Transverse colon (tissue), 4 donors: ENCODE data around the gene RALGPS1. TPM values are rescaled to one million over a fixed set of nuclear protein-coding genes. Genes with fewer than 3 reads are reported as not detected.

Experiments
- DNase-seq: peaks from one replicate; pipeline ENCODE4 v3.0.0-alpha.2; 2019
- H3K27ac ChIP-seq, 4 donors: fragments of 200-600 bp; sonication (generic); 2 replicates each; pipeline ENCODE4 v1.5.1; 2016 to 2018; ENCODE audit warnings: inconsistent platforms in 4 of 4
- H3K27me3 ChIP-seq: fragments of 200-600 bp; sonication (generic); 2 replicates; pipeline ENCODE4 v1.5.1; 2017; ENCODE audit warnings: inconsistent platforms
- H3K36me3 ChIP-seq, 4 donors: fragments of 200-600 bp; sonication (generic); 2 replicates each; pipeline ENCODE4 v1.5.1; 2017 to 2019; ENCODE audit warnings: inconsistent platforms in 4 of 4
- H3K4me1 ChIP-seq, 4 donors: fragments of 200-600 bp; sonication (generic); 2 replicates each; pipeline ENCODE4 v1.5.1; 2017 to 2020; ENCODE audit warnings: inconsistent platforms in 4 of 4
- H3K4me3 ChIP-seq, 4 donors: fragments of 200-600 bp; sonication (generic); 1 replicate in 1 of 4; 2 replicates in 3 of 4; pipeline versions ENCODE4 v1.5.1 to v1.6.1; 2017 to 2019; ENCODE audit warnings: inconsistent platforms in 4 of 4
- H3K9me3 ChIP-seq, 2 donors: fragments of 200-600 bp; sonication (generic); 2 replicates each; pipeline ENCODE4 v1.5.1; 2017 to 2019; ENCODE audit warnings: inconsistent platforms in 2 of 2
- CTCF ChIP-seq, 5 experiments: fragments of 200-600 bp in 3 of 5; fragments of 450-650 bp in 2 of 5; sonication (generic) in 3 of 5; IDR thresholded peaks; 1 replicate in 2 of 5; 2 replicates in 3 of 5; pipeline ENCODE4 v1.5.1; 2016 to 2017; ENCODE audit warnings: antibody characterized with exemption in 5 of 5, inconsistent platforms in 3 of 5, mild to moderate bottlenecking in 2 of 5, moderate library complexity in 1 of 5
- EP300 ChIP-seq: sonication (generic); formaldehyde crosslinking; IDR thresholded peaks from one replicate; pipeline ENCODE4 v1.6.1; 2017; ENCODE audit warnings: antibody characterized with exemption, low read depth
- POLR2A ChIP-seq: fragments of 450-650 bp; IDR thresholded peaks from one replicate; pipeline ENCODE4 v1.6.1; 2016; ENCODE audit warnings: antibody characterized with exemption, mild to moderate bottlenecking, moderate library complexity
- POLR2AphosphoS5 ChIP-seq, 3 donors: sonication (generic); formaldehyde crosslinking; IDR thresholded peaks; one replicate each; pipeline ENCODE4 v1.6.1; 2016; ENCODE audit warnings: antibody characterized with exemption in 3 of 3
- WGBS, 2 donors: methylation state at CpG; one replicate each; pipeline ENCODE4 v1.1.5; 2018; ENCODE audit warnings: low coverage in 1 of 2; 5-methylcytosine and 5-hydroxymethylcytosine counted together
- in situ Hi-C, 4 donors: fragments of 200-750 bp; cut with MboI; loops; one replicate each; pipeline versions ENCODE4 v1.15.0 to v1.15.1; 2017; ENCODE audit warnings: low sequenced_read_pairs in 3 of 4, low pct_ligation_motif_present in 1 of 4, low pct_unique_long_range_greater_than_20kb in 1 of 4
- intact Hi-C: fragments of 100-400 bp; cut with DNase I; formaldehyde crosslinking; loops from one replicate; pipeline ENCODE4 v1.15.1; 2023; ENCODE audit warnings: low total_unique reads
- total RNA-seq, 4 donors: library from RNA; depleted of rRNA; stranded (reverse); fragments of >200 nt; gene quantifications; one replicate each; pipeline ENCODE4 v1.1.0, GENCODE V29; 2016

RALGPS1 gene
- total RNA-seq, 4 donors from 2014 or later: 46.0 to 119 (median 87.6) TPM

- Histone ChIP-seq H3K9me3 (no peaks in the 10 kb centered on the region), H3K4me3 (no peak overlapping the region), H3K27ac (peak overlapping the region; percentile 85 to 92 (median 90)), H3K27me3 (no peaks in the 10 kb centered on the region), H3K4me1 (peaks cover 9 to 32% (median 9%) of the 10 kb centered on the region in 4 donors), H3K36me3 (no peaks in the 10 kb centered on the region)
- DNase-seq: no peak
- intact Hi-C loops (no loop called here), in situ Hi-C loops (no loop called here)
- no peak for TF ChIP-seq POLR2A
- TF ChIP-seq EP300: no peak
- TF ChIP-seq CTCF (IDR thresholded peaks at IDR 0.05): no peak
- no peak for TF ChIP-seq POLR2AphosphoS5 (IDR thresholded peaks at IDR 0.05)
- 84% methylated on average over 7 of the region's 7 CpGs; no CpG with 5 or more reads in 1 of the 2 donors for WGBS, 2 donors
Measured at GRCh38 chr9:127124111-127124531, 209.5 kb downstream of the RALGPS1 start.

- Histone ChIP-seq H3K27ac (peak overlapping the region in 2 of 4 donors; percentile 90 to 92), H3K9me3 (no peaks in the 10 kb centered on the region), H3K36me3 (no peaks in the 10 kb centered on the region), H3K4me1 (peaks cover 9 to 25% (median 9%) of the 10 kb centered on the region in 4 donors), H3K4me3 (no peak overlapping the region), H3K27me3 (no peaks in the 10 kb centered on the region)
- TF ChIP-seq CTCF (IDR thresholded peaks at IDR 0.05) (no peak), POLR2AphosphoS5 (IDR thresholded peaks at IDR 0.05) (no peak), EP300 (no peak), POLR2A (no peak)
- WGBS, 2 donors: 100% methylated on average over 2 of the region's 2 CpGs; no CpG with 5 or more reads in 1 of the 2 donors
- in situ Hi-C loops: no loop called here
- no peak for DNase-seq
- intact Hi-C loops: no loop called here
Measured at GRCh38 chr9:127124792-127125191, 210.2 kb downstream of the RALGPS1 start.

- WGBS, 2 donors: 67 to 80% methylated on average over 1 of the region's 1 CpG
- H3K36me3 ChIP-seq: no peaks in the 10 kb centered on the region
- no peak for TF ChIP-seq CTCF (IDR thresholded peaks at IDR 0.05)
- TF ChIP-seq EP300: no peak
- no peak for TF ChIP-seq POLR2AphosphoS5 (IDR thresholded peaks at IDR 0.05)
- no peak for TF ChIP-seq POLR2A
- H3K27ac ChIP-seq: peak overlapping the region; percentile 28 to 61 (median 56)
- H3K4me1 ChIP-seq: peaks cover 9 to 27% (median 9%) of the 10 kb centered on the region in 4 donors
- in situ Hi-C loops (no loop called here), intact Hi-C loops (no loop called here)
- H3K4me3 ChIP-seq: no peak overlapping the region
- no peaks in the 10 kb centered on the region for H3K9me3 ChIP-seq
- no peak for DNase-seq
- no peaks in the 10 kb centered on the region for H3K27me3 ChIP-seq
Measured at GRCh38 chr9:127126971-127127370, 212.4 kb downstream of the RALGPS1 start.

- peak overlapping the region; percentile 27 to 57 (median 52) for H3K27ac ChIP-seq
- DNase-seq: no peak
- 76% methylated on average over 9 of the region's 9 CpGs; no CpG with 5 or more reads in 1 of the 2 donors for WGBS, 2 donors
- no peak overlapping the region for H3K4me3 ChIP-seq
- no peaks in the 10 kb centered on the region for H3K36me3 ChIP-seq
- intact Hi-C loops: no loop called here
- in situ Hi-C loops: no loop called here
- no peaks in the 10 kb centered on the region for H3K9me3 ChIP-seq
- no peak for TF ChIP-seq POLR2A
- peak in 2 of 3 donors; percentile 7 to 72 for TF ChIP-seq POLR2AphosphoS5 (IDR thresholded peaks at IDR 0.05)
- TF ChIP-seq EP300: no peak
- no peak for TF ChIP-seq CTCF (IDR thresholded peaks at IDR 0.05)
- H3K4me1 ChIP-seq: peaks cover 6 to 27% (median 13%) of the 10 kb centered on the region in 4 donors
- no peaks in the 10 kb centered on the region for H3K27me3 ChIP-seq
Measured at GRCh38 chr9:127128341-127129072, 213.9 kb downstream of the RALGPS1 start.
